Measurements from ENCODE around the gene IQCF6.
"Not testable (repeated sequence)": the region's sequence is repeated elsewhere in the genome, so short reads cannot be mapped to it uniquely, and the experiment has no call there.

Gene IQCF6

DNA sequence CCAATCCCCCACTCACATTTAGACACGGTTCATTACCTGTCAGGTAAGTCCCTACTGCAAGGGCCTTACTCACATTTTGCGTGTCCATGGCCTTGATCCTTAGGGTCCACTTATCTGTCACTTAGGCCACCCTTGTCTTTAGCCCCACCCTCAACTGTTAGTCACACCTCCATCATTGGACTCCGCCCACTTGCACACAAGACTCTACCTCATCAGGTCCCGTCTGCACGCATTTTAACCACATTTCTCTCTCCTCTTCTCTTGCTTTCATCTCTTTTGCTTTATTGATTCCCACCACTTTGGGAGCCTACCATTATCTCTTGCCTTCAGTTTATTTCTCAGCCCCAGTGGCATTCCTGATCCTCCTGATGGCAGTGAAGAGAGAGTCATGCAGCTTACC is at the start of gene IQCF6:
TSS of gene IQCF6 (minus strand) at position 101 of the 400 bp plus-strand sequence. CDS start at position 88, 13 bp downstream.
- no peak for DNase-seq (ENCODE audit: low spot score)

DNA sequence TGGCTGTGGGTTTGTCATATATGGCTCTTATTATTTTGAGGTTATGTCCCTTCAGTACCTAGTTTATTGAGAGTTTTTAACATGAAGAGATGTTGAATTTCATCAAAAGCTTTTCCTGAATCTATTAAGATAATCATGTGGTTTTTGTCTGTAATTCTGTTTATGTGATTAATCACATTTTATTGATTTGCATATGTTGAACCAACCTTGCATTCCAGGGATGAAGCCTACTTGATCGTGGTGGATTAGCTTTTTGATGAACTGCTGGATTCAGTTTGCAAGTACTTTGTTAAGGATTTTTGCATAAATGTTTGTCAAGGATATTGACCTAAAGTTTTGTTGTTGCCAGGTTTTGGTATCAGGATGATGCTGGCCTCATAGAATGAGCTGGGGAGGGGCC is 49.3 kb upstream of the IQCF6 start:
- DNase-seq (ENCODE audit: low spot score) = no peak

DNA sequence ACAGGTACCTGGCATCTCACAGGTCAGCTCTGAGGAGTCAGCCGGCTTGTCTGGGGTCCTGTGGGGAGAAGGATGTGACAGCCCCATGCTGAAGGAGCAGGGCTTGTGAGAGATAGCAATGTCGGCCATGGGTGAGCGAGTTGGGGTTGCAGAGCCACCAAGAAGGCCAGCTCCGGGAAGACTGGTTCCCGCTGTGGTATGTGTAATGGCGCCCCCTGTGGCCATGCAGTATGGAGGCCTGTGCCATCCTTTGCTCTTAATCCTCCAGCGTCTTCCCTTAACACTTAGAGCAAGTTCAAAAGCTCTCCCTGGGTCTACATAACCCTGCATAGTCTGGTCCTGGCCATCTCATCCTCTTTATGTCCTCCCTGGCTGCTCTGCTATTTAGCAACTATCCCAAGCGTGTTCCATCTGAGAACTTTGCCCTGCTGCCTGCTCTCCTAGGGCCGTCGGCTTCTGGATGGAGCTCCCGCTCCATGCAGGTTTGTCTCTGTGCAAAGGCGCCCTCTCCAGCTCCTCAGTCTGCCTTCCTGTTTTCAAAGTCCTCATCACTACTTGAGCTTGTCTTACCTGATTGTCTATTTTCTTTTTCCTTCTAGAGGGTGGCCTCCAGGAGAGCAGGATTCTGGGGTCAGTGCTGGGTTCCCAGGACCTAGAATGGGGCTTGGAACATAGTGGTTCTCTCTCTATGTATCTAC is 40.8 kb upstream of the IQCF6 start:
- DNase-seq (ENCODE audit: low spot score) = no peak

DNA sequence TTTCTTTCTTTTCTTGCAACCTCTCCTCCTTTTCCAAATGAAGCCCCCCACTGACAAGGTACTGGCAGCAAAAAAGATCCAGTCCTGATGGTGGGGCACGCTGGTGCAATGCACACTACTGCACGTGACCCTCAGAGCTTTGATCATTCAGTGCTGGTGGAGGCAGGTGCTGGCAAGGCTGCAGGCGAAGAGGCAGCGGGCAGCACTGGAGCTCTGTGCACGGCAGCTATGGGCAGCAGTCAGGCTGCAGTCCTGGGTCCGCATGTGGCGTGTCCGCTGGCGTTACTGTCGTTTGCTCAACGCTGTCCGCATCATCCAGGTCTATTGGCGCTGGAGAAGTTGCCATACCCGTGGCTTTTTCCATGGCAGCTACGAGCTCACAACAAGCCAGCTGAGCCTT is 40.1 kb upstream of the IQCF6 start:
- DNase-seq (ENCODE audit: low spot score) = no peak

DNA sequence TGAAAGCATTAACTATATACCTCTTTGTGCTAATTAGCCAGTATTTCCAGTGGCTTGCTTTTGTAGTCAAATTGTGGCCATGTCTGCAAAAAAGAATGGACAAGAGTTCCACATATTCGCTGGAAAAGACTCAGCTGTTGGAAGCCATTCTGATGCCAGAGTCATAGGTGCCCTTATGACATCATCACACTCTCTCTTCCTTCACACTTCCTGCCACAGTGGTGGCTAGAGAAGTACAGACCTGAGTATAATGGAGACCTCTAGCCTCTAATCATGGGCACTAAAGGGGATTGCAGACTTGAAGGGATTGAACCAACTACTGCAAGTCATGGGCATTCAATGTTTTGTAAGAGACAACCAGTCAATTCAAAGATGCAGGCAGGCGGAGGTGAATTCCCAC is 38.3 kb upstream of the IQCF6 start:
- DNase-seq (ENCODE audit: low spot score) = no peak

DNA sequence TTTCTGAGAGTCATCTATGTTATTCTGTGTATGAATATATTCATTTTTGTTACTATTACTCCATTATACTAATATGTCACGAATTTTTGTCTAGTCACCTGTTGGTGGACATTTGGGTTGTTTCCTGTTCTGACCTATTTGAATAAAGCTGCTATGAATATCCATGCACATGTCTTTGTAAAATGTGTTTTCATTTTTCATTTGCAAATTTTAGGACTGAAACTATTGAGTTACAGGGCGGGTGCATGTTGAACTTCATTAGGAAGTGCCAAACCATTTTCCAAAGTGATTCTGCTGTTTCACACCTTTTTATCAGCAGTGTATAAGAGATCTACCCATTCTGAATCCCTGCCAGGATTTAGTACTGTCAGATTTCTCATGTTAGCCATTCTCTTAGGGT is 37.7 kb upstream of the IQCF6 start:
- no peak for DNase-seq (ENCODE audit: low spot score)

DNA sequence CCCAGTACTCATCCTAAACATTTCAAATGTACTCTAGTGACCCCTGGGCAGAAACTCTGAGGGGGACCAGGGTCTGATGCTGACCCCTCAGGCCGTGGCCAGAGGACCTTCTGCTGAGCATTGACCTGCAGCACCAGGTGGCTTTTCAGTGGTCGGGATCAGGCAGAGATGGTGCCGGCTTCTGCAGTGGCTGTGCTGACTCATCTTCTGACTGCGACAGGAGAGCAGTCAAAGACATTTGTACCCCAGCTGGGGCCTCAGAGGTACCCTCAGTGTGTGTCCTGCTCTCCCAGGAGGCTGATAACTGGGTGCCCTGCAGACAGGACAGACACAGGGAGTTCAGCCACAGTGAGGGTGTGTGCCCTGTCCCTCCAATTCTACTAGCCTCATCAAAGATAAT is 36.6 kb upstream of the IQCF6 start:
- DNase-seq (ENCODE audit: low spot score) = no peak

DNA sequence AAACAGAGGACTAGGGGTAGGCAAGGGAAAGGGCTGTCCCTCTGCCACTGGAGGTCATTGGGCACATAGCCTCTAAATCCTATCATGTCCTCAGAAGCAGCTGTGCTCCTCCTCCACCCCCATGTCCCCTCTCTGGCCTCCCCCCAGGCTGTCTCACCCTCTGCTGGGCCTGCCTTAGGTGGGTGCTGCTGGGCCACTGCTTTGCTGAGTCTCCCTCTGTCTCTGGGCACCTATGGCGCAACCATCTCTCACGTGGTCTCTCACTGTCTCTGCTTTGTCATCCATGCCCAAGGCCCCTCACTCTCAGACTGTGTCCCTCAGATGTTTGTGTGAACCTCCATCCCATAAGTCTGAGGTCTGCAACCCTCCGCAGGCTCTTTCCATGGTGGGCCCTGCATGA is 35.0 kb upstream of the IQCF6 start:
- no peak for DNase-seq (ENCODE audit: low spot score)

DNA sequence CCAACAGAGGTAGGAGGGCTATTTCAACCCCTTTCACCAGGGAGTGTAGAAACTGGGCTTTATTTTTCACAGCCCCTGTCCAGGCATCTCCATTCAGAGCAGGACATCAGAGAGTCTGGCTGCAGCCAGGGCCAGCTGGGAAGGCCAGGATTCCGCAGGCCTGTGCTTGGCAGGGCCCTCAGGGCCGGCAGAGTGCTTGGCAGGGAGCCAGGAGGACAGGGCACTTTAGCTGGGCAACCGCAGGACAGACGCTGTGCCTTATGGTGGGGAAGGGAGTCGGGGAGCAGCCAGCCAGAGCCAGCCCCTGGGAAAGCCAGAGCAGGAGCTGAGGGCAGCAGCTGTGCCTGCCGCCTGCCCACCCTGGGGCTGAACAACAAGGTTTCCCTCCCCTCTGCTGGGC is 34.5 kb upstream of the IQCF6 start:
- no peak for DNase-seq (ENCODE audit: low spot score)

DNA sequence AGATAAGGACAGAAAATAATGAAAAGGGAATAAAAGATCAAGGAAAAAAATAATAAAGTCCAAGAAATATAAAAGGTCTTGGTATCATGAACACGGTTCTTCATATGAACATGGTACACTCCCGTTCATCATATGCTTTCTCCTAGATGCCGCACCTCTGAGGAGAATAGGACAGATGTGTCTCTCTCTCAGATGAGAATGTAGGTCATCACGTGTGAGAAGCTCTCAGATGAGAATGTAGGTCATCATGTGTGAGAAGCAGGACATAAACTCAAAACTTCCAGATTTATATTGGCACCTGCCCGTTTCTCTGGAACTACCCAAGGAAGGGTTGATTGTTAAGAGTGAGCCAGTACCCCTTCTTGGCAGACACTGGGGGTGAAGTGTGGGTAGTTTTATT is 29.9 kb upstream of the IQCF6 start:
- no peak for DNase-seq (ENCODE audit: low spot score)

DNA sequence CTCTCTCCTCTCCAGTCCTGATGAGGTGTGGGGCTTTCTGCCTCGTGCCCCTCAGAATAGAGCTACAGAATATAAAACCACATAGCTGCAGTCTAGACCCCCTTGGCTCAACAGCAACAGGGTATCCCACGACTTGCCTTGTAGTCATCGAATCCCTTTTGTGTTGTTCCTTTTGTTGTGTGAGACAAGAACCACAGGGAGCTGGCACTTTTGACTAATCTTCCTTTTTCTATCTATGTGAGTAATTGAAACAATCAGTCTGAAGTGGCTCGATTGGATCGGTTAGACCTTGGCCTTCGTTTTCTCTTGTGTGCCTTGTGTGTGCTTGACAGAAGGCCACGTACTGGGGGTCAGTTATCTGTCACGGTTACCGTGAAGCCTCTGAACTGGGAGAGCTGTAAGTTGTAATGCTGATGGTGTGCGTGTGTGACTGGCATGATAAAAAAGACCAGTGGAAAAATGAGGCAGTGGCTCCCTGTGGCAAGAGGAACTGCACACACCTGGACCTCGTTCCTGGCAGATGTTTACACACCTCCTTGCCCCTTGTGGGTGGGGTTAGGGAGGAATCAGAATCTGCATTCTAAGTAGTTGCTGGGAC is 23.2 kb upstream of the IQCF6 start:
- no peak for DNase-seq (ENCODE audit: low spot score)

DNA sequence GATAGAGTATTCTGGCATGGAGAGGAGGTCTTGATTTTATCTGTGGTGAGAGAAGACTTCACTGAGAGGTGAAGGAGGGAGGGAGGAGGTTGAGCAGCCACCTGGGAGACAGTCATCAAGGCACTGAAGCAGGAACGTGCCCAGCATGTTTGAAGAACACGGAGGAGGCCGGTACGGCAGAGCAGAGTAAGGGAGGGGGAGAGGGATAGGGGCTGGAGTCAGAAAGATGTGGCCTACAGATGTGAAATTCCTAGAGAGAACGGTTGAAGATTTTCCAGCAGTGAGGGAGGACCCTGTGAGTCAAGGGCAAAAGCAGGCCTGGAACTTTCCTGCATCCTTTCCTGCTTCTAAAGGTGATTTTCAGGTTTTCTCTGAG is 21.7 kb upstream of the IQCF6 start:
- DNase-seq (ENCODE audit: low spot score) = no peak

DNA sequence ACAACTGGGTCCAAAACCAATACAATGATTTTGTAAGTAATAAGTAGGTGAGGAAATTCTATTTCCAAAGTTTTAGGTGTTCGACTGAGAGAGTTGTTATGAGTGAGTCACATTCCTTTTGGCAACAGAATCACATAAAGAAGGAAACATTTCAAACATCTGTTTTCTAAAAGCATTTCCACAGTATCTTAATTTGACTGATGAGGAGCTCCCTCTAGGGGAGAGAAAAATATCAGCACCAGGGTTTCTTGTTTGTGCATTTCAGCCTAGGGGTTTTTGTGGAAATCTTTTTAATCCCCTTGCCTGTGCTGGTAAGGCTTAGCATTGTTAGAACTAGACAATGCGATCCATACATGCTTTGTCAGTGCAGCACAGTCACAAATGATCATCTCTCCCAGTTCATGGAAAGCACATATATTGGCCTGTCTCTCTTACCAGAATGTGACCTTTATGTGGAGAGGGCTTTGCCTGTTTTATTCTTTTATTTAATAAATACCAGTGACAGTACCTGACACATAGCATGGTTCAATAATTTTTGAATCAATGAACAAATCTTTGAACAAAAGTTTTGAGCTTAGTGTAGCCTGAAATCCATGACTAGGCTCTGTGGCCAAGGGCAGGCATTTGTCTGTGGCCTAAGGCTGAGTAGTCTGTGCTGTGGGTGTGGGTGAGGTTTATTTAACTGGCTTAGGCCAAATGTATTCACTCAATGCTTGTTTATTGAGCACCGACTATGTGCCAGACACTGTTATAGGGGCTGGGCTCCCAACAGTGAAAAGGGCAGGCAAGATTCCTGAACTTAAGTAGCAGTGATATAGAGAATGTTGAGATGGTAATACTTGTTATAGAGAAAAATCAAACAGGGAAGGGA is 21.1 kb upstream of the IQCF6 start:
- DNase-seq (ENCODE audit: low spot score) = peak; percentile 75

DNA sequence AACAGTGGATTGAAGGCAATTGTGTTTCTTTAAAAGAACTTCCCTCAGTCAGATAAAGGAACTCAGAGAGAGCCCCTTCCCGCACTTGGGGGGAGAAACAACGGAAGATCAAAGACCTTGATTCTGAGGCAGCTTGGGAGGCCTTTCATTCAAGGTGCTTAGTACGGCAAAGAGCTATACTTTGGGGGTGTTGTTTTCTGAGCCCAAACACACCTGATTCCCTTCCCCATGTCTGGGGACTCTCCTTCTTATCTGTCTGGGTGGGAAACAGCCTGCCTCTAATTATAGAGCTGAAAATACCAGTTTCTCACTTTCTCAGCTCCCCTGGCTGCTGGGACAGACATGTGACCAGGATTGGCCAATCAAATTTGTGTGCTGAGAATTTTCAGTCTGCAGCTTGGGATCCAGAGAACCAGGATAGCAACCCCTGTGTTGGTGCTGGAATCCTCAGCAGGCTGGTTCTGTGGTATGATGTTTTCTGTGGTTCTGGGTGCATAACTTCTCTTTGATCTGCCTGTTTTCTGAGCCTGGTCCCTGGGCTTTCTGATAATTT is 19.4 kb upstream of the IQCF6 start:
- DNase-seq (ENCODE audit: low spot score) = no peak

DNA sequence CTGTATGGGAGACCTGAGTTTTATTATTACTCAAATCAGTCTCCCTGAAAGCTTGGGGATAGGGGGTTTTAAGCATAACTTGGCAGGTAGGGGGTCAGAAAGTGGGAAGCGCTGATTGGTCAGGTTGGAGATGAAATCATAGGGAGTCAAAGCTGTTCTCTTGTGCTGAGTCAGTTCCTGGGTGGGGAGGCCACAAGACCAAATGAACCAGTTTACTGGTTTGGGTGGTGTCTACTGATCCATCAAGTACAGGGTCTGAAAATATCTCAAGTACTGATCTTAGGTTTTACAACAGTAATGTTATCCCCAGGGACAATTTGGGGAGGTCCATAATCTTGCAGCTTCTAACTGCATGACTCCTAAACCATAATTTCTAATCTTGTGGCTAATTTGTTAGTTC is 17.8 kb upstream of the IQCF6 start:
- DNase-seq (ENCODE audit: low spot score) = no peak

DNA sequence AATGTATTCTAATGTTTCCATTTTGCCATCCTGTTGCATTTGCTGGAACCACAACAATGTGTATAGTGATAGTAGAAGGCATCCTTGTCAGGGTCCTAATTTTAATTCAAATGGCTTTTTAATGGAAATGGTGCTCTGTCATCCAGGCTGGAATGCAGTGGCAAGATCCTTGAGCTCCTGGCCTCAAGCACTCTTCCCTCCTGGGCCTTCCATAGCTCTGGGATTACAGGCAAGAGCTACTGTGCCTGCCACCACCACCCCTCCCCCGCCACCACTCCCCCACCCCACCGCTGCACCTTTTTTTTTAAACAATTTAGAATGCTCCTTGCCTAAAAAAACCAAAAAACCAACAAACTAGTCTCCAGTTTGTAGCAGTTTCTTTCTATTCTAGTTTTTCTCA is 15.2 kb upstream of the IQCF6 start:
- no peak for DNase-seq (ENCODE audit: low spot score)

DNA sequence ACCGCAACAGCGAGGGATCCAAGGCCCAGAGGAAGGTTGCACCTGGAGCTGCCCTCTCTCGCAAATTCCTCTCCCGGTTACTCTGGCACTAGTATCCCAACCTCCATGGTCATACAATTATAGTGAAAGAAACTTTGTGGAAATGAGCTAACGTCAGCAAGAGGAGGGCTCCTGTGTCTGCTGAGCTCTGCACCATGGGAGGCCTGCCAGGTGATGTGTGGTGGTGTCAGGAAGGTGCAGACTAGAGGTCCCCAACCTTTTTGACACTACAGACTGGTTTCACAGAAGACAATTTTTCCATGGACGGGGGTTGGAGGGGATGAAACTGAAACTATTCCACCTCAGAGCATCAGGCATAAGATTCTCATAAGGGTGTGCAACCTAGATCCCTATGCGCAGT is 13.2 kb upstream of the IQCF6 start:
- DNase-seq (ENCODE audit: low spot score) = no peak

DNA sequence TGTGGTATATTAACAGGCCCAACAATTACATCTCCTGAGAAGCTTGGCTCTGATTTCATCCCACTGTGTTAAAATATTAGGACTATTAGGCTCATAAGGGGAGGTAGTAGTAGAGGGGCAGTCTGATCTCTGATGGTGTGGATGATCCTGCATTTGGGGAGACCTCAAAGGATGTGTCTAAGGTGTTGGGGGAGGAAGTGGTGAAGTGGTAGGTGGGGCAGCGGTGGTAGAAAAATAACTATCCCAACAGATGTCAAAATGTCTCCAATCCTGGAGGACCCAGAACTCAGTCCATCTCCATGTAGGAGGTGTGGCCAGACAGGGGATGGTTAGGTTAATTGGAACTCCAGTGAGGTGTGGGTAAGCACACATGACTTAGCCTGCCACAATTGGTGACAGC is 10.4 kb upstream of the IQCF6 start:
- no peak for DNase-seq (ENCODE audit: low spot score)

DNA sequence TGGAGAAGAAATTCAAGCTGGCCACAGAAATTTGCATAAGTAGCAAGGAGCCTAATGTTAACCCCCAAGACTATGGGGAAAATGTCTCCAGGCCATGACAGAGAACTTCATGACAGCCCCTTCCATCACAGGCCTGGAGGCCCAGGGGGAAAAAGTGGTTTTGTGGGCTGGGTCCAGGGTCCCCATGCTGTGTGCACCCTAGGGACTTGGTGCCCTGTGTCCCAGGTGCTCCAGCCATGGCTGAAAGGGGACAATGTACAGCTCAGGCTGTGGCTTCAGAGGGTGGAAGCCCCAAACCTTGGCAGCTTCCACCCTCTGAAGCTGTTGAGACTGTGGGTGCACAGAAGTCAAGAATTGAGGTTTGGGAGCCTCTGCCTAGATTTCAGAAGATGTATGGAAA is 8.5 kb upstream of the IQCF6 start:
- DNase-seq (ENCODE audit: low spot score) = not testable (repeated sequence)

DNA sequence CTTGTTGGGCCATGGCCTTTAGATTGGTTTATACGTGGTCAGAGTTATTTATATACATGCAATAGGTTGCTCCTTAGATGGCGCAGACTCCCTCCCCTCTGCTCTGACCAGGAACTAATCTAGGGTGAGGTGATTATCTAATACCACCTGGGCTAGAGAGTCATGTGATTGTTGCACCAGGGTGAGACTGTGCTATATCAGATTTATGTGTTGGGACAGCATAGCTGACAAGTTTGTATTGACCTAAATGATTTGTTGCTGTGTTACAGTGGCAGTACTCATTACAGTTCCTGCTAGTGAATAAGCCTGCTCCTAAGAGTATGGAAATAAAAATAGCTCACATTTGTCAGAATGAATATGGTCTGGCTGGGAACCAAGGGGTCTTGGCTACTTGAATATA is 7.2 kb upstream of the IQCF6 start:
- no peak for DNase-seq (ENCODE audit: low spot score)

DNA sequence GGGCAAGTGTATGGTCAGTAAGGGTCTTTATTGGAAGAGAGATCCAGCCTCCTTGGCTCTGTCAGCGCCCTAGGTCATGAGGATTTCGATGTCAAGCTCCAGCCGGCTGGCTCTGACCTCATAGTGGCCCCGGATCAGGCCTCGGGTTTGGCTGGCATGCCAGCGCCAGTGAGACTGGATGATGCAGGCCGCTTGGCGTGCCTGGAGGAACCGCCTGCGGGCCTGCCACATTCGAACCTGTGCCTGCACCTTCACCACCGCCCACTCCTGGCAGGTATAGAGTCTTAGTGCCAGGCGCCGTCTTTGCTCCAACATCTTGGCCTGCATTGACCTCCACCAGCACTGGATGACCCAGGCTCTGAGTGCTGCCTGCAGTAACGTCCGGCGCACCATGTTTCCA is 483 bp downstream of the IQCF6 start:
- no peak for DNase-seq (ENCODE audit: low spot score)

DNA sequence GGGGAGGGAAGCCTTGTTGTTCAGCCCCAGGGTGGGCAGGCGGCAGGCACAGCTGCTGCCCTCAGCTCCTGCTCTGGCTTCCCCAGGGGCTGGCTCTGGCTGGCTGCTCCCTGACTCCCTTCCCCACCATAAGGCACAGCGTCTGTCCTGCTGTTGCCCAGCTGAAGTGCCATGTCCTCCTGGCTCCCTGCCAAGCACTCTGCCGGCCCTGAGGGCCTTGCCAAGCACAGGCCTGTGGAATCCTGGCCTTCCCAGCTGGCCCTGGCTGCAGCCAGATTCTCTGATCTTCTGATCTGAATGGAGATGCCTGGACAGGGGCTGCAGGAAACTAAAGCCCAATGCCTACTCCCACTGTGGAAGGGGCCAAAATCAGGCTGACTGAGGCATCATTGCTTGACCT is 1.1 kb downstream of the IQCF6 start:
- DNase-seq (ENCODE audit: low spot score) = no peak

DNA sequence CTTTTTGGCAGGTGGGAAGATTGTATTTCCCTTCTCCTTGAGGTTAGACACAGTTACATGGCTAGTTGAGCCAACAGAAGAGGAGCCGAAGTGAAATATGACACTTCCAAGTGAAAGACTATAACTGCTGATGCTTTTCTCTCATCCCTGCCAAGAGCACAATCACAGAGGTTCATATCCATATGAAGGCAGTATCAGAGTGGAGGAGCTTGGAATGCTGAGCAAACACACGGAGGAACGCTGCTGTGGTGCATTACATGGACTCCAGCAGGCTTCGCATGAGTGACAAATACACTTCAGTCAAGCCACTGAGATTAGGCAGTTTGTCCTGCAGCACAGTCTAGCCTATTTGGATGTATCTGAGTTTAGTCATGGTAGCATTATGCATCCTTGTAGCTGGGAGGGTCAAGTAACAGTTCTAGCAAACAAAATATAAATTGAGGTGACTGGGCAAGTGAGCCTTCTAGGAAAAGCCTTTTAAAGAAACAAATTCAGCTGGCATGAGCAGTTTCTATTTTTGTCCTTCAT is 5.4 kb downstream of the IQCF6 start:
- no peak for DNase-seq (ENCODE audit: low spot score)
